ENCODE results near the gene ZNF575.
"Not testable (repeated sequence)": the region's sequence is repeated elsewhere in the genome, so short reads cannot be mapped to it uniquely, and the experiment has no call there.

Gene ZNF575

GRCh38 chr19:43541920-43542650 is 9.1 kb downstream of the ZNF575 start:
- no peak for DNase-seq (ENCODE audit: extremely low read depth, insufficient read length)
- TF ChIP-seq, protein P1, sequence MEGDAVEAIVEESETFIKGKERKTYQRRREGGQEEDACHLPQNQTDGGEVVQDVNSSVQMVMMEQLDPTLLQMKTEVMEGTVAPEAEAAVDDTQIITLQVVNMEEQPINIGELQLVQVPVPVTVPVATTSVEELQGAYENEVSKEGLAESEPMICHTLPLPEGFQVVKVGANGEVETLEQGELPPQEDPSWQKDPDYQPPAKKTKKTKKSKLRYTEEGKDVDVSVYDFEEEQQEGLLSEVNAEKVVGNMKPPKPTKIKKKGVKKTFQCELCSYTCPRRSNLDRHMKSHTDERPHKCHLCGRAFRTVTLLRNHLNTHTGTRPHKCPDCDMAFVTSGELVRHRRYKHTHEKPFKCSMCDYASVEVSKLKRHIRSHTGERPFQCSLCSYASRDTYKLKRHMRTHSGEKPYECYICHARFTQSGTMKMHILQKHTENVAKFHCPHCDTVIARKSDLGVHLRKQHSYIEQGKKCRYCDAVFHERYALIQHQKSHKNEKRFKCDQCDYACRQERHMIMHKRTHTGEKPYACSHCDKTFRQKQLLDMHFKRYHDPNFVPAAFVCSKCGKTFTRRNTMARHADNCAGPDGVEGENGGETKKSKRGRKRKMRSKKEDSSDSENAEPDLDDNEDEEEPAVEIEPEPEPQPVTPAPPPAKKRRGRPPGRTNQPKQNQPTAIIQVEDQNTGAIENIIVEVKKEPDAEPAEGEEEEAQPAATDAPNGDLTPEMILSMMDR (IDR thresholded peaks at IDR 0.05; ENCODE audit: insufficient read depth, low read length, poor library complexity, severe bottlenecking), result no peak
- H3K4me3 ChIP-seq (replicated peaks; ENCODE audit: low read depth, low read length), result no peak overlapping the region
- peaks cover 25% of the 10 kb centered on the region for H3K36me3 ChIP-seq (ENCODE audit: control insufficient read depth, insufficient read depth, low read length)
- H3K27me3 ChIP-seq (replicated peaks; ENCODE audit: control insufficient read depth, insufficient read depth, low read length), result no peaks in the 10 kb centered on the region

GRCh38 chr19:43544077-43544476 is 11.1 kb downstream of the ZNF575 start:
- H3K36me3 ChIP-seq (ENCODE audit: control insufficient read depth, insufficient read depth, low read length), result peaks cover 25% of the 10 kb centered on the region
- DNase-seq (ENCODE audit: extremely low read depth, insufficient read length), result no peak
- no peaks in the 10 kb centered on the region for H3K27me3 ChIP-seq (replicated peaks; ENCODE audit: control insufficient read depth, insufficient read depth, low read length)
- H3K4me3 ChIP-seq (replicated peaks; ENCODE audit: low read depth, low read length), result no peak overlapping the region
- TF ChIP-seq, protein P1 (IDR thresholded peaks at IDR 0.05; ENCODE audit: insufficient read depth, low read length, poor library complexity, severe bottlenecking), result no peak

- DNase-seq (ENCODE audit: extremely low read depth, insufficient read length), result no peak
- TF ChIP-seq, protein P1 (IDR thresholded peaks at IDR 0.05; ENCODE audit: insufficient read depth, low read length, poor library complexity, severe bottlenecking), result no peak
- Histone ChIP-seq H3K27me3 (replicated peaks; ENCODE audit: control insufficient read depth, insufficient read depth, low read length) (no peaks in the 10 kb centered on the region), H3K36me3 (ENCODE audit: control insufficient read depth, insufficient read depth, low read length) (peaks cover 24% of the 10 kb centered on the region), H3K4me3 (replicated peaks; ENCODE audit: low read depth, low read length) (no peak overlapping the region)
These were observed 12.3 kb downstream of the ZNF575 start for GRCh38 chr19:43545276-43545675.

- H3K27me3 ChIP-seq (replicated peaks; ENCODE audit: control insufficient read depth, insufficient read depth, low read length), result no peaks in the 10 kb centered on the region
- DNase-seq (ENCODE audit: extremely low read depth, insufficient read length), result no peak
- H3K4me3 ChIP-seq (replicated peaks; ENCODE audit: low read depth, low read length), result no peak overlapping the region
- peaks cover 22% of the 10 kb centered on the region for H3K36me3 ChIP-seq (ENCODE audit: control insufficient read depth, insufficient read depth, low read length)
- TF ChIP-seq, protein P1 (IDR thresholded peaks at IDR 0.05; ENCODE audit: insufficient read depth, low read length, poor library complexity, severe bottlenecking), result no peak
These were observed 13.0 kb downstream of the ZNF575 start for GRCh38 chr19:43545981-43546380.

DNA sequence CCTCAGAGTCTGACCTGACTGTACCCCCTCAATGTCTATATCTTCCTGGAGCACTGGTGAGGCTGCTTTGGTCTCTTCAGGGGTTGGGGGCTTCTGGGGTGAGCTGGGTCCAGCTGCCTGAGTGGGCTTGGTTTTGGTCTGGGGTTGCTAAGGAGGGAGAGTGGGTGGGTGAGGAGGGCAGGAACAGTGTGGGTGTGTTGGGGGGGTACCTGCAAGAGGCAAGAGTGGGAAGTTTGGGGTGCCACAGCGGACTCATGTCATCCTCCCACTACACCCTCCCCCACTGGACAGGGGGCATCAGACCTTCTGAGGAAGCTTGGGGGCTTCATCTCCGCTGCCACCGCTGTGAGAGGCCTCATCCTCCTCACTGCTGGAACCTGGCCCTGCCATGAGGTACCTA is 13.6 kb downstream of the ZNF575 start:
- DNase-seq (ENCODE audit: extremely low read depth, insufficient read length), result no peak
- H3K36me3 ChIP-seq (ENCODE audit: control insufficient read depth, insufficient read depth, low read length), result peaks cover 25% of the 10 kb centered on the region
- H3K4me3 ChIP-seq (replicated peaks; ENCODE audit: low read depth, low read length), result no peak overlapping the region
- no peaks in the 10 kb centered on the region for H3K27me3 ChIP-seq (replicated peaks; ENCODE audit: control insufficient read depth, insufficient read depth, low read length)
- TF ChIP-seq, protein P1 (IDR thresholded peaks at IDR 0.05; ENCODE audit: insufficient read depth, low read length, poor library complexity, severe bottlenecking), result no peak

DNA sequence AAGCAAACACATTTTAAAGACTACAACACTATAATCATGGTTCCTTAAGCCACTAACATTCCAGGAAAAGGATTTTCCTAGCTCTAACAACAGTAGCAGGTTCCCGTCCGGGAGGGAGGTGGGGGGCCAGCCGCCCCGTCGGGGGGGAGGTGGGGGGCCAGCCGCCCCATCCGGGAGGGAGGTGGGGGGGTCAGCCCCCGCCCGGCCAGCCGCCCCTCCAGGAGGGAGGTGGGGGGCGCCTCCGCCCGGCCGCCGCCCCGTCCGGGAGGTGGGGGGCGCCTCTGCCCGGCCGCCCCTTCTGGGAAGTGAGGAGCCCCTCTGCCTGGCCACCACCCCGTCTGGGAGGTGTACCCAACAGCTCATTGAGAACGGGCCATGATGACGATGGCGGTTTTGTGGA is 14.9 kb downstream of the ZNF575 start:
- H3K36me3 ChIP-seq (ENCODE audit: control insufficient read depth, insufficient read depth, low read length), result peaks cover 26% of the 10 kb centered on the region
- not testable (repeated sequence) for H3K4me3 ChIP-seq (replicated peaks; ENCODE audit: low read depth, low read length); H3K27me3 ChIP-seq (replicated peaks; ENCODE audit: control insufficient read depth, insufficient read depth, low read length); DNase-seq (ENCODE audit: extremely low read depth, insufficient read length)
